Lower lobe of right lung (tissue), 2 donors: ENCODE data around the gene RNASEH2B. TPM values are rescaled to one million over a fixed set of nuclear protein-coding genes. Genes with fewer than 3 reads are reported as not detected.

ENCODE experiments used
- ATAC-seq, 2 donors: fragments of 200-7000 bp; cut with Tn5 transposase; one replicate each; pipeline ENCODE4 v1.9.1; 2020 to 2022; ENCODE audit warnings: mild to moderate bottlenecking in 2 of 2, moderate library complexity in 2 of 2
- DNase-seq: peaks from one replicate; pipeline ENCODE4 v3.0.0-alpha.2; 2020
- H3K27ac ChIP-seq: fragments of 200-600 bp; one replicate; pipeline ENCODE4 v1.8.0; 2022
- H3K27me3 ChIP-seq: fragments of 200-600 bp; one replicate; pipeline ENCODE4 v1.8.0; 2022; ENCODE audit warnings: low read depth
- H3K36me3 ChIP-seq: fragments of 200-600 bp; one replicate; pipeline ENCODE4 v1.8.0; 2022; ENCODE audit warnings: mild to moderate bottlenecking
- H3K4me1 ChIP-seq: fragments of 200-600 bp; one replicate; pipeline ENCODE4 v1.8.0; 2022
- H3K4me3 ChIP-seq: fragments of 200-600 bp; one replicate; pipeline ENCODE4 v1.8.0; 2022; ENCODE audit warnings: mild to moderate bottlenecking
- H3K9me3 ChIP-seq: fragments of 200-600 bp; one replicate; pipeline ENCODE4 v1.8.0; 2022
- intact Hi-C: fragments of 100-400 bp; cut with DNase I; formaldehyde crosslinking; loops from one replicate; pipeline ENCODE4 v1.11.0; 2022
- total RNA-seq: library from RNA; stranded (reverse); fragmentation: NEBNext Ultra II Directional; extraction: Animal tissue kit (Norgen Biotek cat#: 25700); gene quantifications from one replicate; pipeline ENCODE4 v1.2.1, GENCODE V29; 2021
- TF ChIP-seq, protein P1 (sequence below): fragments of 200-600 bp; IDR thresholded peaks from one replicate; pipeline ENCODE4 v1.8.0; 2022; ENCODE audit warnings: antibody characterized with exemption, mild to moderate bottlenecking
- donor health status: DM: no; HTN: yes; CAD: no; lungs with severe emphysema.

RNASEH2B gene
- total RNA-seq, 1 donor from 2014 or later = 50.7 TPM

DNA sequence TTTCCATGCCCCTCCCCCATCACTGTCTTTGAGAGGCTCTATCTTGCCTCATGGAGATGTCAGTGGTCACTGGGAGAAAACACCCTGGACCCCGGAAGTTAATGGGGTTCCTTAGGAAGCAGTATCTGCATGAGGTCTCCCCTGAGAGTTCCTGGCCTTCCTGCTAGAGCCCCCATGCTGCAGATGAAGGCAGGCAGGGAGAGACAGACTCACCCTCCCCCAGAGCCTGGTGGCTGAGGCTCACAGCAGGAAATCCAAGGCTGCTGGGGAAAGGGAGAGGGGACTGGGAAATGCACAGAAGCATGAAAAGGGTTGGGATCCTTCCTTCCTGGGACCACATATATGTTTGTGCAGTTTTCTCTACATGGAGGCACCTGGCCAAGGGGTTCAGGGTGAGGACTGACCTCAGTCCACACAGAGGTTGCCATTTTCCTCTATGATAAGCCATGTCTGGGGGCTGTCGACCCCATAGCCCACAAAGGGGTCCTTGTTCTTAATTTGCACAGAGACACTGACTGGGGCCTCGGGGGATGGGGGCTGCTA, 95.4 kb downstream of the RNASEH2B start:
- H3K27me3 ChIP-seq = no peaks in the 10 kb centered on the region
- TF ChIP-seq, protein P1, sequence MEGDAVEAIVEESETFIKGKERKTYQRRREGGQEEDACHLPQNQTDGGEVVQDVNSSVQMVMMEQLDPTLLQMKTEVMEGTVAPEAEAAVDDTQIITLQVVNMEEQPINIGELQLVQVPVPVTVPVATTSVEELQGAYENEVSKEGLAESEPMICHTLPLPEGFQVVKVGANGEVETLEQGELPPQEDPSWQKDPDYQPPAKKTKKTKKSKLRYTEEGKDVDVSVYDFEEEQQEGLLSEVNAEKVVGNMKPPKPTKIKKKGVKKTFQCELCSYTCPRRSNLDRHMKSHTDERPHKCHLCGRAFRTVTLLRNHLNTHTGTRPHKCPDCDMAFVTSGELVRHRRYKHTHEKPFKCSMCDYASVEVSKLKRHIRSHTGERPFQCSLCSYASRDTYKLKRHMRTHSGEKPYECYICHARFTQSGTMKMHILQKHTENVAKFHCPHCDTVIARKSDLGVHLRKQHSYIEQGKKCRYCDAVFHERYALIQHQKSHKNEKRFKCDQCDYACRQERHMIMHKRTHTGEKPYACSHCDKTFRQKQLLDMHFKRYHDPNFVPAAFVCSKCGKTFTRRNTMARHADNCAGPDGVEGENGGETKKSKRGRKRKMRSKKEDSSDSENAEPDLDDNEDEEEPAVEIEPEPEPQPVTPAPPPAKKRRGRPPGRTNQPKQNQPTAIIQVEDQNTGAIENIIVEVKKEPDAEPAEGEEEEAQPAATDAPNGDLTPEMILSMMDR = no peak
- H3K4me1 ChIP-seq = no peaks in the 10 kb centered on the region
- no peak overlapping the region for H3K27ac ChIP-seq
- no peak overlapping the region for H3K4me3 ChIP-seq
- ATAC-seq (no peak), DNase-seq (no peak)
- H3K36me3 ChIP-seq = no peaks in the 10 kb centered on the region
- H3K9me3 ChIP-seq = no peaks in the 10 kb centered on the region
- intact Hi-C loops = no loop called here

DNA sequence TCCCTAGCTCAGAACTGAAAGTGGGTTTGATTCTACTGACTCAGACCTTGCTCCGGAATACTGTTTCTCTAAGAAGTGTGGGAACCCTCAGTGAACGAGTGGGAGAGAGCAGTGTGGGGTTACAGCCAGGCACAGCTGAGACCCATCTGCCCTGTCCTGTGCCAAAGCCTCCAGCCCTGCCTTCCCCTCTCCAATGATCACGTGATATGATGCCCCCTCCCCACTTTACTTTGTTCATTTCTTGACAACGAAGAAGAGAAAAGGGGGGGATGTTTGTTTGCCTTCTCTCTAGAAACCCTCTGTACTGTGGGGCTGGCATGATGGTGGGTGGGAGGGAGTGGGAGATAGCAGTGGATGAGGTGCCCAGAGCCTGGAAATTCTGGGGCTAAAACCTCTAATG, 96.0 kb downstream of the RNASEH2B start:
- intact Hi-C loops = no loop called here
- H3K36me3 ChIP-seq = no peaks in the 10 kb centered on the region
- H3K27ac ChIP-seq = no peak overlapping the region
- no peaks in the 10 kb centered on the region for H3K9me3 ChIP-seq
- ATAC-seq (no peak), DNase-seq (no peak)
- TF ChIP-seq, protein P1 = no peak
- H3K4me3 ChIP-seq = no peak overlapping the region
- no peaks in the 10 kb centered on the region for H3K4me1 ChIP-seq
- H3K27me3 ChIP-seq = no peaks in the 10 kb centered on the region

Other genes with a start within 250 kb of the RNASEH2B start
- 3.3 TPM for gene DLEU7, start 66.1 kb upstream of the RNASEH2B start, total RNA-seq
- not detected for gene C13orf42, start 201.5 kb downstream of the RNASEH2B start, total RNA-seq